ENCODE measurements around the gene RXFP2.

- no peak for TF ChIP-seq CTCF (IDR thresholded peaks at IDR 0.05; ENCODE audit: control extremely low read depth in 1 of 3, insufficient read depth in 1 of 3, low read depth in 1 of 3, low read length in 3 of 3)
- TF ChIP-seq, protein P1, sequence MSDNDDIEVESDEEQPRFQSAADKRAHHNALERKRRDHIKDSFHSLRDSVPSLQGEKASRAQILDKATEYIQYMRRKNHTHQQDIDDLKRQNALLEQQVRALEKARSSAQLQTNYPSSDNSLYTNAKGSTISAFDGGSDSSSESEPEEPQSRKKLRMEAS (IDR thresholded peaks at IDR 0.05) = no peak
- TF ChIP-seq HDAC6 (IDR thresholded peaks at IDR 0.05; ENCODE audit: low read depth, low read length) = no peak
- no peak for TF ChIP-seq CHD2 (IDR thresholded peaks at IDR 0.05; ENCODE audit: low read length)
- TF ChIP-seq ATF2 (IDR thresholded peaks at IDR 0.05; ENCODE audit: low read length) = no peak
Measured at GRCh38 chr13:31805841-31806240, 66.5 kb downstream of the RXFP2 start.
